Measurements from ENCODE around the gene TMPRSS11F.

TMPRSS11F gene

GRCh38 chr4:68109868-68110267, 19.8 kb downstream of the TMPRSS11F start:
- no peak overlapping the region for H3K4me3 ChIP-seq (ENCODE audit: low read length)
- no peak for DNase-seq (ENCODE audit: low read depth, low spot score)

- no peak for DNase-seq (ENCODE audit: low read depth, low spot score)
- H3K4me3 ChIP-seq (ENCODE audit: low read length): no peak overlapping the region
Observed at GRCh38 chr4:68082758-68083157, 46.9 kb downstream of the TMPRSS11F start.

GRCh38 chr4:68079928-68080327, 49.7 kb downstream of the TMPRSS11F start:
- no peak overlapping the region for H3K4me3 ChIP-seq (ENCODE audit: low read length)
- no peak for DNase-seq (ENCODE audit: low read depth, low spot score)

- H3K4me3 ChIP-seq (ENCODE audit: low read length): no peak overlapping the region
- DNase-seq (ENCODE audit: low read depth, low spot score): no peak
Observed at GRCh38 chr4:68077737-68078136, 51.9 kb downstream of the TMPRSS11F start.

GRCh38 chr4:68077301-68077700, 52.4 kb downstream of the TMPRSS11F start:
- no peak for DNase-seq (ENCODE audit: low read depth, low spot score)
- H3K4me3 ChIP-seq (ENCODE audit: low read length): no peak overlapping the region

- H3K4me3 ChIP-seq (ENCODE audit: low read length): no peak overlapping the region
- no peak for DNase-seq (ENCODE audit: low read depth, low spot score)
Observed at GRCh38 chr4:68076194-68076593, 53.5 kb downstream of the TMPRSS11F start.

GRCh38 chr4:68074397-68074796, 55.3 kb downstream of the TMPRSS11F start:
- DNase-seq (ENCODE audit: low read depth, low spot score): no peak
- no peak overlapping the region for H3K4me3 ChIP-seq (ENCODE audit: low read length)

- no peak overlapping the region for H3K4me3 ChIP-seq (ENCODE audit: low read length)
- no peak for DNase-seq (ENCODE audit: low read depth, low spot score)
Observed at GRCh38 chr4:68070302-68070701, 59.4 kb downstream of the TMPRSS11F start.

- H3K4me3 ChIP-seq (ENCODE audit: low read length): no peak overlapping the region
- DNase-seq (ENCODE audit: low read depth, low spot score): no peak
Observed at GRCh38 chr4:68062501-68062900, 67.2 kb downstream of the TMPRSS11F start.

- H3K4me3 ChIP-seq (ENCODE audit: low read length): no peak overlapping the region
- no peak for DNase-seq (ENCODE audit: low read depth, low spot score)
Observed at GRCh38 chr4:68038272-68038671, 91.4 kb downstream of the TMPRSS11F start.

- no peak for DNase-seq (ENCODE audit: low read depth, low spot score)
- no peak overlapping the region for H3K4me3 ChIP-seq (ENCODE audit: low read length)
Observed at GRCh38 chr4:68021185-68021584, 108.5 kb downstream of the TMPRSS11F start.

GRCh38 chr4:68011684-68012083, 118.0 kb downstream of the TMPRSS11F start:
- no peak overlapping the region for H3K4me3 ChIP-seq (ENCODE audit: low read length)
- no peak for DNase-seq (ENCODE audit: low read depth, low spot score)
